GM23248 (cell line): ENCODE measurements around the gene DNAI1. TPM values are rescaled to one million over a fixed set of nuclear protein-coding genes. Genes with fewer than 3 reads are reported as not detected.

Source experiments
- DNase-seq: peaks from one replicate; pipeline ENCODE4 v3.0.0-alpha.2; 2015
- H2AFZ ChIP-seq: fragments of 200-600 bp; sonication (generic); 2 replicates; pipeline ENCODE4 v1.6.1; 2016; ENCODE audit warnings: antibody characterized with exemption
- H3F3A ChIP-seq: fragments of 200-600 bp; sonication (generic); 2 replicates; pipeline ENCODE4 v1.6.1; 2016; ENCODE audit warnings: mild to moderate bottlenecking, antibody characterized with exemption, mixed run types; ENCODE audit not compliant: insufficient read depth
- H3K27ac ChIP-seq: fragments of 200-600 bp; sonication (generic); 2 replicates; pipeline ENCODE4 v1.5.1; 2016; ENCODE audit warnings: mild to moderate bottlenecking
- H3K27me3 ChIP-seq: fragments of 200-600 bp; sonication (generic); replicated peaks from 2 replicates; pipeline ENCODE4 v1.6.1; 2016; ENCODE audit warnings: mild to moderate bottlenecking; ENCODE audit not compliant: insufficient read depth
- H3K36me3 ChIP-seq: fragments of 200-600 bp; sonication (generic); 2 replicates; pipeline ENCODE4 v1.6.1; 2016; ENCODE audit warnings: low read depth, mild to moderate bottlenecking
- H3K4me1 ChIP-seq: fragments of 200-600 bp; sonication (generic); 2 replicates; pipeline ENCODE4 v1.6.1; 2016; ENCODE audit warnings: mild to moderate bottlenecking; ENCODE audit not compliant: insufficient read depth
- H3K4me2 ChIP-seq: fragments of 200-600 bp; sonication (generic); one replicate; pipeline ENCODE4 v1.6.1; 2016; ENCODE audit warnings: mild to moderate bottlenecking; ENCODE audit not compliant: unreplicated experiment
- H3K4me3 ChIP-seq: fragments of 200-600 bp; sonication (generic); 2 replicates; pipeline ENCODE4 v1.5.1; 2016; ENCODE audit warnings: mild to moderate bottlenecking
- H3K79me2 ChIP-seq: fragments of 200-600 bp; sonication (generic); 2 replicates; pipeline ENCODE4 v1.6.1; 2016; ENCODE audit warnings: mild to moderate bottlenecking; ENCODE audit not compliant: insufficient read depth
- H3K9ac ChIP-seq: fragments of 200-600 bp; sonication (generic); 2 replicates; pipeline ENCODE4 v1.6.1; 2016; ENCODE audit warnings: mild to moderate bottlenecking
- H3K9me2 ChIP-seq: fragments of 200-600 bp; sonication (generic); 2 replicates; pipeline ENCODE4 v1.6.1; 2016; ENCODE audit warnings: mixed run types, mild to moderate bottlenecking, moderate library complexity; ENCODE audit not compliant: insufficient read depth
- H3K9me3 ChIP-seq: fragments of 200-600 bp; sonication (generic); one replicate; pipeline ENCODE4 v1.6.1; 2017; ENCODE audit warnings: low read depth
- H4K20me1 ChIP-seq: fragments of 200-600 bp; sonication (generic); 2 replicates; pipeline ENCODE4 v1.6.0; 2016; ENCODE audit not compliant: insufficient read depth
- EZH2 ChIP-seq: fragments of 200-600 bp; sonication (generic); IDR thresholded peaks from 2 replicates; pipeline ENCODE4 v1.6.1; 2018; ENCODE audit warnings: antibody characterized with exemption, mild to moderate bottlenecking; ENCODE audit not compliant: insufficient read depth, poor library complexity, severe bottlenecking
- EZH2phosphoT487 ChIP-seq: fragments of 200-600 bp; sonication (generic); IDR thresholded peaks from 2 replicates; pipeline ENCODE4 v1.6.1; 2018; ENCODE audit warnings: antibody characterized with exemption, moderate library complexity, mild to moderate bottlenecking, low read depth; ENCODE audit not compliant: insufficient read depth
- WGBS, 2 experiments: methylation state at CpG; one replicate each; pipeline ENCODE4 v1.1.6; 2015 to 2017; ENCODE audit warnings: low lambda C conversion rate in 2 of 2, low coverage in 1 of 2; ENCODE audit errors: missing lambda C conversion rate in 2 of 2; 5-methylcytosine and 5-hydroxymethylcytosine counted together
- in situ Hi-C: fragments of 300-500 bp; cut with MboI; formaldehyde crosslinking; loops from 2 replicates; pipeline ENCODE4 v1.15.0; 2020
- polyA plus RNA-seq: library from polyadenylated mRNA; unstranded; fragments of >200 nt; fragmentation: Nextera tagmentation; extraction: Ambion mirVana; gene quantifications from 2 replicates; pipeline ENCODE4 v1.2.1, GENCODE V29; 2016
- total RNA-seq: library from RNA; depleted of rRNA; stranded (reverse); fragments of >200 nt; shearing (Covaris generic); gene quantifications from 2 replicates; pipeline ENCODE4 v1.2.3, GENCODE V29; 2014

Gene DNAI1
- total and polyA plus RNA-seq, 2 experiments from 2014 or later = not detected

DNA sequence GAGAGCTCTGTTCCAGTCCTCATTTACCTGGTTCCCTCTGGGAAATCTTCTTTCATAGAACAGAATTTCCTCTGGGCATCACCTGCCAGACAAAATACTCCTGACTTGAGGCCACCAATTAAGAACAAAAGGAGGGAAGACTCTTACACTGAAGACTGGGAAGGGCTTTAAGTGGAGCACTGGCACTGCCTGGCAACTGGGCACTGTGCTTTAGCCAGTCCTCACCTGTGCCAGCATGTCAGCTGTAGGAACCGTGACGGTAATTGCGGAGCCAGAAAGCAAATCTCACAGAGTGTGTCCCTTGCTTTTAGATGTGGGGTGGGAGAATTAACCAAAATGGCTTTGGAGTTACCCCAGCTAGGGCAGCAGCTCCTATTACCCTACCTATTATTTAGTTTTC lies 40.9 kb upstream of the DNAI1 start:
- Histone ChIP-seq H3K36me3 (no peaks in the 10 kb centered on the region), H3K27me3 (no peaks in the 10 kb centered on the region), H3K9me2 (no peaks in the 10 kb centered on the region), H4K20me1 (peaks cover 6% of the 10 kb centered on the region), H3F3A (no peaks in the 10 kb centered on the region), H3K4me2 (no peak overlapping the region), H3K27ac (no peak overlapping the region), H3K4me3 (no peak overlapping the region), H3K4me1 (no peaks in the 10 kb centered on the region), H3K9ac (no peak overlapping the region), H2AFZ (no peak overlapping the region), H3K9me3 (no peaks in the 10 kb centered on the region), H3K79me2 (no peaks in the 10 kb centered on the region)
- DNase-seq = no peak
- in situ Hi-C loops = no loop called here
- WGBS, 2 experiments = 90 to 92% methylated on average over 3 of the region's 3 CpGs
- TF ChIP-seq EZH2 (no peak), EZH2phosphoT487 (no peak)

DNA sequence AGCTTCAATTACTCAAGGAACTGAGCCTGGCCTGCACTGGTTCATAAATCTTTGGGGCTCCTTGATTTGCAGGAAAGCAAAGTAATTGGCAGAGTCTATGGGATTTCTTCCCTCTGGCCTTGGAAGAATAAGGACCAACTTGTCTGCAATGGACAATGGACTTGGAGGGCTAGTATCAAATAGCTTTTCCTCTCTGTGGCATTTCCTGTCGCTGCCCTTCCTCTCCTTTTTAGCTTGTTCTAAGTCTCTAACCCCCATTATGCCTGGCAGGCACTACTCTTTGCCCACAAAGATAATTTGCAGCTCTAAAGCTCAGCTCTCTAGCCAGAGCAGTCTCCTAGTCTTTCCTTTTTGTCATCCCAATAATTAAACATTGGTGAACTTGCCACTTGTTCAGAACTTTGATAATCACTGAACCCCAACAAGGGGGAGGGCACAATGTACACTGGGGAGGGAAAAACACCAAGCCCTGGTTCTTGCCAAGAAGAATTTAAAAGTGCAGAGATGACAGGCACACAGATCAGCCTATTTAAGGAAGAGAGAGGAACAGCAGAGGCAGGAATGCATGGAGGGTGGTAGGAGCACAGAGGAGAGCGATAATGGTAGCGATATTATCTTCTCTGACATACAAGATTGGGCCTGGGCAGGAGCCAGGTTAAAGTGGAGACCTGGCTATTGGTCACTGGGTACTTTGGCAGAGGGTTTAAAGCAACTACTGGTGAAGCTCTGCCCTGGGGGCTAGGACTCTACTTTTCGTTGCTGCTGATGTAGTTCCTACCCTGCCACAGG lies 38.7 kb upstream of the DNAI1 start:
- H3K79me2 ChIP-seq = no peaks in the 10 kb centered on the region
- in situ Hi-C loops = no loop called here
- no peak overlapping the region for H3K9ac ChIP-seq
- no peak overlapping the region for H3K4me3 ChIP-seq
- H4K20me1 ChIP-seq = no peaks in the 10 kb centered on the region; the same call in none of the 2 replicates
- no peak for DNase-seq
- H3F3A ChIP-seq = no peaks in the 10 kb centered on the region
- no peaks in the 10 kb centered on the region for H3K9me2 ChIP-seq
- 87 to 90% methylated on average over 4 of the region's 4 CpGs for WGBS, 2 experiments
- H3K4me2 ChIP-seq = no peak overlapping the region
- TF ChIP-seq EZH2phosphoT487 = no peak
- no peak for TF ChIP-seq EZH2
- no peaks in the 10 kb centered on the region for H3K4me1 ChIP-seq
- H3K9me3 ChIP-seq = no peaks in the 10 kb centered on the region
- no peak overlapping the region for H2AFZ ChIP-seq
- no peaks in the 10 kb centered on the region for H3K36me3 ChIP-seq
- no peaks in the 10 kb centered on the region for H3K27me3 ChIP-seq
- H3K27ac ChIP-seq = no peak overlapping the region

DNA sequence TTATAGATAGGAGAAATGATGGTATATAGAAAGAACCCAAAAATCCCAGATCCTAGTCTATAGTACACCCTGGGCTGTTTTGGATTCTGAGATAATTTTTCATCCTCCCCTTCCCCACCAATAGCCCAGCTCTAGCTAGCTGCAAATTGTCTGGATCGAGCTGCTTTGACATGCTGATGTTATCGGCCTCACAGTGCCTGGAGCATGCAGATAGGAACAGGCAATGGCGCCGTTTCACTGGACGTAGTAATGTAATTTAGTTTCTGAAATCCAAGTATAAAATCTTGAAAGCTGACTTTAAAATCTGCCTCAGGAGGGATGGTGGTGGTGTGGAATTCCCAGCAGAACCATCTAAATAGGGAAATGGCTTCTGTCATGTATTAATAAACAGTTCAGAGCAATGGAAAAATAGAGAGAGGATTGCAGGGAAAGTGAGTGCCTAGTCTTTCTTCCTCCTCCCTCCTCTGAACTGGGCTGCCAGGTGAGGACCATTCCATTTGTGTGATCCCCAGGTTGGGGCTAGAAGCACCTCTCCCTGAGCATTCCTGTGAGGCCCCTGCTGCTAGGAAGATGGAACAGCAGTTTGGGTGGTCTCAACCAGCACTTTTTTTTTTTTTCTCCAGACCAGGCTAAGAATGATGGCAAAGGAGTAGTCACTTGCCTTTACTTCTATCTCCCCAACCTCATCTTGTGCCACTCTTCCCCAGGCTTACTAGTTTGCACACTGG lies 32.1 kb upstream of the DNAI1 start:
- in situ Hi-C loops = no loop called here
- Histone ChIP-seq H2AFZ (no peak overlapping the region), H3K4me2 (no peak overlapping the region), H3K4me3 (no peak overlapping the region), H3K9me3 (no peaks in the 10 kb centered on the region), H3K79me2 (no peaks in the 10 kb centered on the region), H3F3A (0 out of 2 replicates have a peak, but pooled peaks cover 6% of the 10 kb centered on the region), H3K27me3 (no peaks in the 10 kb centered on the region), H4K20me1 (peaks cover 9% of the 10 kb centered on the region; the same call in 1 of the 2 replicates), H3K36me3 (no peaks in the 10 kb centered on the region), H3K4me1 (no peaks in the 10 kb centered on the region), H3K9ac (no peak overlapping the region), H3K27ac (no peak overlapping the region), H3K9me2 (no peaks in the 10 kb centered on the region)
- 90 to 91% methylated on average over 5 of the region's 5 CpGs for WGBS, 2 experiments
- TF ChIP-seq EZH2phosphoT487 = no peak
- TF ChIP-seq EZH2 = no peak
- DNase-seq = no peak

DNA sequence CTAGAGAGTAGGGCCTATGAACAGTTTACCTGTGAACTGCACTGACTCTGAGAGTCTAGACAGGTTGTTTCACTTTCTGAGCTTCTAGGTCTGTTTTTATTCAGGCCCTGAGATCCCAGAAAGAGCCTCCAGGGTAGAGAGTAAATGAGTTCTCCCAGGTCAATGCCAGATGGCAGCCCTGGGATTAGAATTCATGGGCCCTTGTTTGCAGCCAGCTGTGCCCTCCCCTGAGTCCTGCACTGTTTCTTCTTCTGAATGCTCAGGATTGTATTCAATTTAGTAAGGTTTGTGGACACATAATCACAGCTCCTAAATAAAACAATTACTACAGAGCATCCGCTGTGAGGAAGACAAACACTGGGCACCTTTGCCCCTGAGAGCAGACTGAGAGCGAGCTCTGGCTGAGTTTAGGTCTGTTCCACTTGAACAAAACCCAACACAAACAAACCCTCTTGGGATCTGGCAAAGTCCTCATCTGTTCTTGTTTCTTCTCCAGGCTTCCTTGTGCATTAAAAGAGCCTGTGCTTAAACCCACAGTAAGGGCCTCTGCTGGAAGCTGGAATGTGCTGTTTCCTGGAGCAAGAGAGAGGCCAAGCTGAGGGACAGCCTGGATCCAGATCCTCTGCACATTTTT lies 30.2 kb upstream of the DNAI1 start:
- Histone ChIP-seq H3K4me3 (no peak overlapping the region), H3K4me1 (no peaks in the 10 kb centered on the region), H3K9me2 (no peaks in the 10 kb centered on the region), H3K9me3 (no peaks in the 10 kb centered on the region), H2AFZ (no peak overlapping the region), H3K4me2 (no peak overlapping the region), H3K79me2 (no peaks in the 10 kb centered on the region), H3K27ac (no peak overlapping the region), H3F3A (0 out of 2 replicates have a peak, but pooled peaks cover 6% of the 10 kb centered on the region), H3K9ac (no peak overlapping the region), H3K27me3 (no peaks in the 10 kb centered on the region), H4K20me1 (peaks cover 9% of the 10 kb centered on the region; the same call in 1 of the 2 replicates), H3K36me3 (no peaks in the 10 kb centered on the region)
- in situ Hi-C loops = no loop called here
- no peak for TF ChIP-seq EZH2phosphoT487
- DNase-seq = no peak
- WGBS, 2 experiments = 97 to 100% methylated on average over 2 of the region's 2 CpGs
